Measurements from ENCODE around the gene EXD3.
A peak's percentile ranks its signal among the peaks of the same experiment; 100 is the strongest.

The EXD3 gene

DNA sequence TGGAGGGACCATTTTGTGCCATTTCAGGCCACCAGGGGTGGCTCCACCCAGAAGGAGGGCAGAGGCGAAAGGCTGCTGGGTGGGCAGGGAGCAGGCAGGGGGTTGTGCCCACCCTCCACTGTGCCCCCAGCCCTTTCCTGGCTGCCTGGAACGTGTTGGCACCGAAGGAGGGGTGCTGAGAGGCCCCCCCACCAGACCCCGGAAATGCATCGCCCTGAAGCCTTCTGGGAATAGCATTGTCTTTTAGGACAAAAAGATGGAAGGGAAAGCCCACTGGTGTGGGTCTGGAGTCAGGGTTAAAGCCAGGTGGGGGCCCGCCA is 5.3 kb upstream of the EXD3 start:
- H3K9me3 ChIP-seq (ENCODE audit: control insufficient read depth, insufficient read depth, low read depth, low read length) = no peaks in the 10 kb centered on the region
- H3K27ac ChIP-seq (ENCODE audit: low read depth, low read length) = no peak overlapping the region

DNA sequence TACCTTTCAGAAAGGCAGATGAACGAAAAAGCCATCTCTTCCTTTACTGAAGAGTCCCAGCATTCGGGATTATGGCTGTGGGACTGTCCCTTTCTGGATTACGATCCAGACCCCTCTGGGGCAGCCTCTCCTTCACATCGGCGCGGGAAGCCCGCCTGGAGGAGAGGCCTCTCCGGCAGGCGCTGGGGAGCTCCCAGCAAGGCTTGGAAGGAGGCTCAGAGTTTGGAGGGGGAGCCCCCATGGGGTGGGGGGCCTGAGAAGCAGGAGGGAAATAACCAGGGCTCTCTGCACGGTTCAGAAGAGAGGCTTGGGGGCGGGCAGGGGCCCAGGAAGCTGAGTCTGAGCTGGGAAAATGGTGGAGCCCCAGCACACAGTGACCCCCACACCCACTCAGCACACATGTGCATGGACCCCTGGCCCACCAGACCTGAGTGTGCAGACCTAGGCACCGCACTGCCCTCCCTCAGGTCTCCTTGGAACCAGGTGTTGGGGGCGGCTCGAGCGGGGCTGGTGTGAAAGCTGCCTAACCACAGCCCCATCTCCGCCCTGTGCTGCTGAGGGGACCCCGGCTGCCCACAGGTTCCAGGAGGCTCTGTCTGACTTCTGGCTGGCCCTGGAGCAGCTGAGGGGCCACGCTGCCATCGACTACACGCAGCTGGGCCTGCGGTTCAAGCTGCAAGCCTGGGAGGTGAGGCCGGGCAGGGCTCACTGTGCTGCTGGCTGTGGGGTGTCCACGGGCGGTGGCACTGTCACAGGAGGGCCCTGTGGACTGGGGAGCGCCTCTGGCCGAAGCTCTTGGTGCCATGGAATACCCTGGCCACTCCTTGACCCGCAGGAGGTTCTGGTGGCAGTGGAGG is 4.7 kb upstream of the EXD3 start:
- Histone ChIP-seq H3K27me3 (ENCODE audit: control insufficient read depth, insufficient read depth, low read length) (peaks cover 17% of the 10 kb centered on the region), H3K27ac (ENCODE audit: low read depth, low read length) (no peak overlapping the region), H3K9me3 (ENCODE audit: control insufficient read depth, insufficient read depth, low read depth, low read length) (no peaks in the 10 kb centered on the region), H3K4me1 (ENCODE audit: control insufficient read depth, insufficient read depth, low read length) (peaks cover 3% of the 10 kb centered on the region; the same call in 1 of the 2 replicates), H3K36me3 (ENCODE audit: control insufficient read depth, insufficient read depth, low read length) (no peaks in the 10 kb centered on the region), H3K9ac (ENCODE audit: low read length) (no peak overlapping the region), H3K4me3 (ENCODE audit: low read depth, low read length) (no peak overlapping the region)

More for the DNA sequence above, 5.3 kb upstream of the EXD3 start:
- H3K27me3 ChIP-seq (ENCODE audit: control insufficient read depth, insufficient read depth, low read length) = peaks cover 17% of the 10 kb centered on the region
- no peak overlapping the region for H3K4me3 ChIP-seq (ENCODE audit: low read depth, low read length)
- H3K36me3 ChIP-seq (ENCODE audit: control insufficient read depth, insufficient read depth, low read length) = no peaks in the 10 kb centered on the region
- no peak overlapping the region for H3K9ac ChIP-seq (ENCODE audit: low read length)
- peaks cover 3% of the 10 kb centered on the region; the same call in 1 of the 2 replicates for H3K4me1 ChIP-seq (ENCODE audit: control insufficient read depth, insufficient read depth, low read length)

DNA sequence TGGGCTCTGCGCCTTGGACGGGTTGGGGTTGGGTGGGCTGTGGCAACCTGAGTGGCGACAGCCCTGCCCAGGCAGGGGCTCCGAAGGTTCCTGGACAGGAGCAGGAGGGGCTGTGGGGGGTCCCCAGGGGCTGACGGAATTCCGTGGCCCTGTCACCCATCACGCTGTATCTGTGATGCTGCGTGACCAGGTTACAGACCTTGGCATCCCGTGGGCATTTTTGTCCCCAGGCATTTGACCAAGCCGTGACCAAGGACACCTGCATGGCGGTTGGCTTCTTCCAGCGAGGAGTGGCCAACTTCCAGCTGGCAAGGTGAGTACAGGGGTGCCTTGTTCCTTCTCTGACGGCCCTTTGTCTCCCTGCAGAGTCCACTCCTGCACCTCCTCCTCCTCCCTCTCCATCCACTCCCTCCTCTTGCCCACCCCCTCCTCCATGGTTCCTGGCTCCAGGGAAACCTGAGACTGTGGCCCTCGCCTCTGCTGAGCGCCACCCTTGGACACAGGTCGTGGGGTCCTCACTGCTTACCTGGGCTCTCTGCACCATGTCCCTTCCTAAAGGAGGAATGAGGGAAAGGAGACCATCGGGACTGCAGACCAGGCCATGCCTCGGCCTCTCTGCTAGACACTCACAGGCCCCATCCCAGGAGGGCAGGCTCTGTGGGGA is 3.2 kb upstream of the EXD3 start:
- Histone ChIP-seq H3K27ac (ENCODE audit: low read depth, low read length) (no peak overlapping the region), H3K4me1 (ENCODE audit: control insufficient read depth, insufficient read depth, low read length) (peaks cover 3% of the 10 kb centered on the region; the same call in 1 of the 2 replicates)

DNA sequence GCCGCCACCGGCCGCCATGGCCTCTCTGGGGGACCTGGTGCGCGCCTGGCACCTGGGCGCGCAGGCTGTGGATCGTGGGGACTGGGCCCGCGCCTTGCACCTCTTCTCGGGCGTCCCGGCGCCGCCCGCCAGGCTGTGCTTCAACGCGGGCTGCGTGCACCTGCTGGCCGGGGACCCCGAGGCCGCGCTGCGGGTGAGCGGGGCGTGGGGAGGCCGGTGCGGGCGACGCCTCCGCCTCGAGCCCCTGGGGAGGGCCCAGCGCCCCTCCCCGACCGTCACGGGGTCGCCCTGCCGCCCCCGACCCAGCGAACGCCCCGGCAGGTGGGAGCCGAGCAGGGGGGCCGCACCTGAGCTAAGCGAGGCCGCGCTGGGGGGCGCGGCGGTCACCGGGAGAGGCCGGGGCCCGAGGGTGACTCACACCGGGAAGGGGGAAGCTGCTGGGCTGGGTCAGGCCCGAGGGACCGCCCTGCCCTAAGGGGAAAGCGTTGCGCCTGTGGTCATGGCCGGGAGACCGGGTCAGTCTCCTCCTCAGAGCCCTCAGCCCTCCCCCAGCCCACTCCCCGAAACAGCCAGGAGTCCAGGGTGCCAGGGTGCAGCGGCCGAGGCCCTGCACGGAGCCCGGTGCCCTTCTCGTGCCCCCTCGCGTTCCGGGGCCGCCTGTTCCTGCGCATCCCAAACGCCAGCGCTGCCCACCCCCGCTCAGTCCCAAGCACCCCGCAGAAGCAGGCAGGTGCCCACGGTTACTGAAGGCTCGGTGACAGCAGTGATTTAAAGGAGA is 741 bp upstream of the EXD3 start:
- peak overlapping the region; percentile 52 for H3K9ac ChIP-seq (ENCODE audit: low read length)
- H3K4me1 ChIP-seq (ENCODE audit: control insufficient read depth, insufficient read depth, low read length) = no peaks in the 10 kb centered on the region
- no peaks in the 10 kb centered on the region for H3K9me3 ChIP-seq (ENCODE audit: control insufficient read depth, insufficient read depth, low read depth, low read length)
- peaks cover 17% of the 10 kb centered on the region for H3K27me3 ChIP-seq (ENCODE audit: control insufficient read depth, insufficient read depth, low read length)
- no peak overlapping the region for H3K27ac ChIP-seq (ENCODE audit: low read depth, low read length)
- no peaks in the 10 kb centered on the region for H3K36me3 ChIP-seq (ENCODE audit: control insufficient read depth, insufficient read depth, low read length)
- peak overlapping the region; percentile 61 for H3K4me3 ChIP-seq (ENCODE audit: low read depth, low read length)

More for the DNA sequence above, 3.2 kb upstream of the EXD3 start:
- Histone ChIP-seq H3K27me3 (ENCODE audit: control insufficient read depth, insufficient read depth, low read length) (peaks cover 17% of the 10 kb centered on the region), H3K9me3 (ENCODE audit: control insufficient read depth, insufficient read depth, low read depth, low read length) (no peaks in the 10 kb centered on the region), H3K36me3 (ENCODE audit: control insufficient read depth, insufficient read depth, low read length) (no peaks in the 10 kb centered on the region), H3K4me3 (ENCODE audit: low read depth, low read length) (no peak overlapping the region), H3K9ac (ENCODE audit: low read length) (no peak overlapping the region)

DNA sequence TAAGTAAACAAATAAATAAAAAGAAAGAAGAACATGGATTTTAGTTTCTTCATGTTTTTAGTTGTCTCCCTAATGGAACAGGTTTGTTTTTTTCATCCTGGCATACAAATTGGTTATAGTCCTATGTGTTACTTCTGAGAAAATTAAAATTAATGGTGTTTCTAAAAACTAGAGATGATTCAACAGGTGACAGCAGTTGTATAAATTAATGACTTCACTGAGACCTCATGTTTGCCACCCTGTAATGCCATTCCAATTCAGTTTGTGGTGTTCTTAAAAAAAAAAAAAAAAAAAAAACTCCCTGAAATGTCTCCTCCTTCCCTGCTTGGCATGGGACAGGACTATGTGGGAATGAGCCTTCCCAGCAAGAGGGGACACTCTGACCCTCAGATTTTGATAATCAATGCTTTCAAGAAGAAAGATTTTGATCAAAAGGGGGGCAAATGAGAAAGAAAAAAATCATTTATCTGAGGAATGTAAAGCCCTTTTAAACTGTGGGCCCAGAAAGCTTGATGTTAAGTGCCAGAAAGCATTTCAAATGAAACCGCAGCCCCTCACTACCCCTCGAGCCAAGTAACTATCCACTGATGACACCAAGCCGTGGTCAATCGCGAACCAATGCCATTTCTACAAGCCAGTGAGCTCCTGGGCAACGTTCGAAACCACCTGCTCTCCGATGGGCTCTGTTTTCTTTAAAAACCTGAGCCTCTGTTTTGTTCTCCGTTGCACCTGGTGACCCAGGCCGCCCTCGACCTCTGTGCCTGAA is 941 bp downstream of the EXD3 start:
- no peaks in the 10 kb centered on the region for H3K9me3 ChIP-seq (ENCODE audit: control insufficient read depth, insufficient read depth, low read depth, low read length)
- peak overlapping the region; percentile 56; the same call in 1 of the 2 replicates for H3K27ac ChIP-seq (ENCODE audit: low read depth, low read length)
- H3K27me3 ChIP-seq (ENCODE audit: control insufficient read depth, insufficient read depth, low read length) = peaks cover 17% of the 10 kb centered on the region
- H3K36me3 ChIP-seq (ENCODE audit: control insufficient read depth, insufficient read depth, low read length) = no peaks in the 10 kb centered on the region
- H3K9ac ChIP-seq (ENCODE audit: low read length) = peak overlapping the region; percentile 27
- no peaks in the 10 kb centered on the region for H3K4me1 ChIP-seq (ENCODE audit: control insufficient read depth, insufficient read depth, low read length)
- peak overlapping the region; percentile 91 for H3K4me3 ChIP-seq (ENCODE audit: low read depth, low read length)

DNA sequence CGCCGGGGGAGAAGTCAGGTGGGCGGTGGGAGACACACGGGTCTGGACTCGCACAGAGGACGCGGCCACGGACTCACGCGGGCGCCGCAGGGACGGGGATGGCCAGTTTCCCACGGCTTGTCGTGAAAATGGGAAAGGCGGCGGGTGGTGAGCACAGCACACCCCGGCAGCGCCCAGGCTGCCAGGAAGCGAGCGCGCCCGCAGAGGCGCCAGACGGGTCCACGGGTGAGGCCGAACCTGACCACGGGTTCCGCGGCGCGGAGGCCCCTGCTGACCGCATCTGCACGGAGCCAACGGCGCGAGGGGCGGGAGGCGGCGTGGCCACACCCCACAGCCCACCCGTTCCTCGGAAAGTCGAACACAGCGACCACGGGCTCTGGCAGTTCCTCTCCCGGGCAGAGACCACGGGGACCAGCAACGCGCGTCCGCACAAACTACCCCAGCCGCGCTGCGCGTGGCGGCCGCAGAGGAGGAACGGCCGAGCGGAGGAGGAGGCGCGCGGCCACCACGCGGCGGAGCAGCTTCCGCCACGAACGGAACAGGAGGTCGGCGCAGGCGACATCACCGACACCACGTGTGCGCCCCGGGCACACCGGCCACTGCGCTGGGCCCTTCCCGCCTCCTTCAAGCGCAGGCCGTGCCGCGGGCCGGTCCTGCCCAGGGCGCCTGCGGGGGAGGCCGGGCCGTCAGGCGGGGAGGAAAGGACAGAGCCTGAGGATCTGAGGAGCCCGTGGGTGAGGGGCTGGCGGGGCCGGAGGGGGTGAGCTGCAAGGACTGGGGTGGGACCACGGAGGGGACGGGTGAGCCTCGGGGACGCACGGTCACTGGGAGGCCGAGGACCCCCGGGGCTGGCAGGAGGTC is 5.6 kb downstream of the EXD3 start:
- Histone ChIP-seq H3K36me3 (ENCODE audit: control insufficient read depth, insufficient read depth, low read length) (no peaks in the 10 kb centered on the region), H3K27ac (ENCODE audit: low read depth, low read length) (no peak overlapping the region), H3K27me3 (ENCODE audit: control insufficient read depth, insufficient read depth, low read length) (no peaks in the 10 kb centered on the region), H3K9me3 (ENCODE audit: control insufficient read depth, insufficient read depth, low read depth, low read length) (no peaks in the 10 kb centered on the region), H3K9ac (ENCODE audit: low read length) (no peak overlapping the region), H3K4me3 (ENCODE audit: low read depth, low read length) (no peak overlapping the region), H3K4me1 (ENCODE audit: control insufficient read depth, insufficient read depth, low read length) (no peaks in the 10 kb centered on the region)

DNA sequence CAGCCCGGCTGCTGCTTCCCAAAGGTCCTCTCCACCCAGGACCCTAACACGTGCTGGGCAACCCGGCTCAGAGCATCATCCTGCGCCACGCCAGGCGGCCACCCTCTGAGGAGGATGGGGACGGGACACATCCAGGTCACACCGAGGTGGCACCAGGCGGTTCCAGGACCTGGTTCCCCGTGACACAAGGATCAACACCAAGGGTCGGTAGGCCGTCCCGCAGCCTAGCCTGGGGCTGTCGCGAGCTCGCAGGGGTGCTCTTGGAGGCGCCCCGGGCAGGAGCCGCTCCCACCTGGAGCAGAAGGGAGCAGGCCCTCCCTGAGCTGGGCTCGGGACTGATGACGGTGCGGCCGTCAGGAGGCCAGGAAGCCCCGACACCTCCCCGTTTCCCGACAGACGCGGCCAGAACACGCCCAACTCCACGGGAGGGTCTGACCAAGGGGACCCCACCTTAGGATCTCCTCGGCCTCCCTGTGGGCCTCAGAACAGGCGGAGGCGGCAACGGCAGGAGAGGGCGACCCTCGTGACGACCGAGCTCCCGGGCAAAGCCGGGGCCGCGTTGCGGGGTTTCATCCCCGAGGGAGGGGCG is 6.3 kb downstream of the EXD3 start:
- Histone ChIP-seq H3K27me3 (ENCODE audit: control insufficient read depth, insufficient read depth, low read length) (no peaks in the 10 kb centered on the region), H3K4me1 (ENCODE audit: control insufficient read depth, insufficient read depth, low read length) (peaks cover 3% of the 10 kb centered on the region; the same call in 1 of the 2 replicates), H3K9me3 (ENCODE audit: control insufficient read depth, insufficient read depth, low read depth, low read length) (no peaks in the 10 kb centered on the region), H3K27ac (ENCODE audit: low read depth, low read length) (no peak overlapping the region), H3K4me3 (ENCODE audit: low read depth, low read length) (no peak overlapping the region), H3K9ac (ENCODE audit: low read length) (no peak overlapping the region), H3K36me3 (ENCODE audit: control insufficient read depth, insufficient read depth, low read length) (no peaks in the 10 kb centered on the region)

DNA sequence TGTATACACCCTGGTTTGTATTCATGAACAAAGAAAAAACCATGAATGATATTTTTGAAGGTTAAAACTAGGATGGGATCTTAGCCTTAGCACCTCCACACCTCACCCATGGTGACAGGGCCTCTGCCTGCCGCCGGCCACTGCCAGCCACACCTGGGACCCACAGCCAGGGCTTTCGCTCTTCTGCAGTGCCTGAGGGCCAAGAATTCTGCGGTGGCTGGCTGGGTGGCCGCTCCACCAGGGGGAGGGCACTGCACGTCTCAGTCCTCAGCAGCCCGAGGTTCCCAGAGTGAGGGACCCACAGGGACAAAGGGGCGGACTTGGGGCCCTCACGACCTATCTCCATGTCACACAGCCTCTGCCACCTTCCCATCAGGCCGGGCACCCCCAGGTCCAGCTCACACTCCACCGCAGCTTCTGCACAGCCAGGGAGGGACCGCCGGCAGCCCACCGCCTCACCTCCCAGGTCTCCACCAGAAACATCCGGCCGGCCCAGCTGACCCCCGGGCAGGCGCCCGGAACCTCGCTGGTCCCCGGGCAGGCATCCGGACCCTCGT is 6.9 kb downstream of the EXD3 start:
- no peaks in the 10 kb centered on the region for H3K9me3 ChIP-seq (ENCODE audit: control insufficient read depth, insufficient read depth, low read depth, low read length)
- H3K27ac ChIP-seq (ENCODE audit: low read depth, low read length) = no peak overlapping the region
- H3K4me3 ChIP-seq (ENCODE audit: low read depth, low read length) = no peak overlapping the region
- no peak overlapping the region for H3K9ac ChIP-seq (ENCODE audit: low read length)
- H3K36me3 ChIP-seq (ENCODE audit: control insufficient read depth, insufficient read depth, low read length) = no peaks in the 10 kb centered on the region
- H3K27me3 ChIP-seq (ENCODE audit: control insufficient read depth, insufficient read depth, low read length) = no peaks in the 10 kb centered on the region
- H3K4me1 ChIP-seq (ENCODE audit: control insufficient read depth, insufficient read depth, low read length) = peaks cover 3% of the 10 kb centered on the region; the same call in 1 of the 2 replicates

DNA sequence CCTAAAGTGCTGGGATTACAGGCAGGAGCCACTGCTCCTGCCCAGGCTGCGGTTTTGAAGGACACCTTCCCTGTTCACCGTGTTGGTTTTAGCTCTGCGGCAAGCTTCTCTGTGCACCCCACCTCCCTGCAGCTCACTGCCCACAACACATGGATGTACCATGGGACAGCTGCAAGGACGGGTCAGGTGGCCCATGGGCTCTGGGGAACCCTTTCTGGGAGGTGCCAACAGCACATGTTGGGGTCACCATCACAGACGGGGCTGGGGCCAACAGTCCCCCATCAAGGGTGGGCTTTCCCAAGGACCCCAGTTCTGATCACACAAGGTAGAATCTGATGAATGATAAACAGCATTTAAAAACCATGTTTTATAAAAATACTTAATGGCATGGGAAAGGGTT is 7.5 kb downstream of the EXD3 start:
- Histone ChIP-seq H3K4me1 (ENCODE audit: control insufficient read depth, insufficient read depth, low read length) (peaks cover 3% of the 10 kb centered on the region; the same call in 1 of the 2 replicates), H3K27me3 (ENCODE audit: control insufficient read depth, insufficient read depth, low read length) (no peaks in the 10 kb centered on the region), H3K36me3 (ENCODE audit: control insufficient read depth, insufficient read depth, low read length) (no peaks in the 10 kb centered on the region), H3K9ac (ENCODE audit: low read length) (no peak overlapping the region), H3K4me3 (ENCODE audit: low read depth, low read length) (no peak overlapping the region), H3K27ac (ENCODE audit: low read depth, low read length) (no peak overlapping the region), H3K9me3 (ENCODE audit: control insufficient read depth, insufficient read depth, low read depth, low read length) (no peaks in the 10 kb centered on the region)
